HG02973 (cell line): ENCODE measurements around the gene PIGQ.

Experiments used
- ATAC-seq: cut with Tn5 transposase; IDR thresholded peaks from one replicate; pipeline ENCODE4 v1.9.1; 2021; ENCODE audit warnings: moderate library complexity; ENCODE audit not compliant: unreplicated experiment

Gene PIGQ

GRCh38 chr16:625977-626765 is 56.4 kb downstream of the PIGQ start:
- no peak for ATAC-seq

GRCh38 chr16:626787-627453 is 57.2 kb downstream of the PIGQ start:
- no peak for ATAC-seq

- no peak for ATAC-seq
Measured at GRCh38 chr16:627454-628239, 57.9 kb downstream of the PIGQ start.

GRCh38 chr16:628321-629061 is 58.7 kb downstream of the PIGQ start:
- ATAC-seq = no peak

- ATAC-seq = no peak
Measured at GRCh38 chr16:629185-629832, 59.5 kb downstream of the PIGQ start.

- no peak for ATAC-seq
Measured at GRCh38 chr16:629833-630248, 60.1 kb downstream of the PIGQ start.

GRCh38 chr16:630249-630814 is 60.6 kb downstream of the PIGQ start:
- ATAC-seq = no peak

GRCh38 chr16:630815-631405 is 61.1 kb downstream of the PIGQ start, which contains the start of gene WFIKKN1:
WFIKKN1 (plus strand) TSS chr16:630985; CDS start chr16:631254, 269 bp downstream.
- no peak for ATAC-seq

GRCh38 chr16:631808-632358 is 62.1 kb downstream of the PIGQ start:
- no peak for ATAC-seq

GRCh38 chr16:632486-633335 is 62.9 kb downstream of the PIGQ start:
- ATAC-seq = no peak

GRCh38 chr16:633336-634050 is 63.7 kb downstream of the PIGQ start:
- ATAC-seq = no peak
